GM12878 (cell line): ENCODE data around the gene UBE2O. TPM values are rescaled to one million over a fixed set of nuclear protein-coding genes. Genes with fewer than 3 reads are reported as not detected.

ENCODE experiments used
- ATAC-seq: fragments of 200-7000 bp; cut with Tn5 transposase; 3 replicates; pipeline ENCODE4 v1.9.1; 2020; ENCODE audit warnings: mild to moderate bottlenecking, moderate library complexity
- BruUV-seq: library from RNA; stranded (reverse); fragments of 400-500 nt; replicated peaks from 2 replicates; lab custom pipeline; 2021; lab: Mats Ljungman, UMichigan
- CTCF ChIA-PET: fragments of 300-600 bp; sonication (Branson Sonifier 250); formaldehyde crosslinking; extraction: SDS; loops from one replicate; lab custom pipeline; 2021; ENCODE audit warnings: inconsistent platforms; lab: Yijun Ruan, JAX
- POLR2A ChIA-PET: fragments of 350-600 bp; formaldehyde crosslinking; extraction: SDS; loops from one replicate; lab custom pipeline; 2021; ENCODE audit warnings: inconsistent platforms; lab: Charles Lee
- RAD21 ChIA-PET: fragments of 300-600 bp; sonication (Branson Sonifier 250); formaldehyde crosslinking; loops from one replicate; lab custom pipeline; 2023; ENCODE audit warnings: antibody characterized with exemption; ENCODE audit not compliant: unreplicated experiment; lab: Charles Lee
- SMC1A ChIA-PET: fragments of 300-600 bp; sonication (Branson Sonifier 250); formaldehyde crosslinking; loops from one replicate; lab custom pipeline; 2023; ENCODE audit not compliant: unreplicated experiment, uncharacterized antibody; lab: Charles Lee
- DNase-seq: peaks from one replicate; pipeline ENCODE4 v3.0.0-alpha.2; 2011; ENCODE audit warnings: low read depth, low spot score
- FAIRE-seq: peaks from 3 replicates; lab custom pipeline; 2011; peaks lifted over from hg19 to GRCh38; lab: Jason Lieb, UNC
- H2AFZ ChIP-seq: 2 replicates; pipeline ENCODE4 v1.6.0; 2011; ENCODE audit warnings: low read depth, low read length, control low read depth; ENCODE audit not compliant: control insufficient read depth
- H3K27ac ChIP-seq: 2 replicates; pipeline ENCODE4 v1.5.1; 2011; ENCODE audit warnings: control low read depth; ENCODE audit not compliant: control insufficient read depth, insufficient read depth
- H3K27me3 ChIP-seq, 2 experiments: replicated peaks in 1 of 2; 2 replicates each; pipeline versions ENCODE4 v1.6.0 to v1.6.1; 2011; ENCODE audit warnings: low read length in 1 of 2; ENCODE audit not compliant: control insufficient read depth in 2 of 2, insufficient read depth in 2 of 2
- H3K36me3 ChIP-seq, 2 experiments: 2 replicates each; pipeline ENCODE4 v1.5.1; 2011; ENCODE audit warnings: low read length in 1 of 2; ENCODE audit not compliant: control insufficient read depth in 2 of 2, insufficient read depth in 2 of 2
- H3K4me1 ChIP-seq: 2 replicates; pipeline ENCODE4 v1.6.1; 2011; ENCODE audit warnings: mild to moderate bottlenecking, low read length, moderate library complexity, mixed read lengths; ENCODE audit not compliant: control insufficient read depth, insufficient read depth
- H3K4me2 ChIP-seq: 2 replicates; pipeline ENCODE4 v1.6.0; 2011; ENCODE audit warnings: control low read depth; ENCODE audit not compliant: control insufficient read depth, insufficient read depth
- H3K4me3 ChIP-seq: fragments of 200-600 bp; sonication (generic); 2 replicates; pipeline ENCODE4 v1.5.1; 2016
- H3K79me2 ChIP-seq: 2 replicates; pipeline ENCODE4 v1.6.0; 2011; ENCODE audit warnings: low read length; ENCODE audit not compliant: control insufficient read depth, insufficient read depth
- H3K9ac ChIP-seq: 2 replicates; pipeline ENCODE4 v1.8.0; 2011; ENCODE audit warnings: low read length, control low read depth, mixed read lengths; ENCODE audit not compliant: control insufficient read depth, insufficient read depth
- H3K9me3 ChIP-seq: replicated peaks from 3 replicates; pipeline ENCODE4 v1.5.1; 2011; ENCODE audit warnings: mild to moderate bottlenecking, low read length; ENCODE audit not compliant: control insufficient read depth, insufficient read depth
- H4K20me1 ChIP-seq: 2 replicates; pipeline ENCODE4 v1.6.0; 2011; ENCODE audit not compliant: control insufficient read depth, insufficient read depth
- CBFB ChIP-seq: IDR thresholded peaks from 2 replicates; pipeline ENCODE4 v1.6.1; 2016; ENCODE audit warnings: antibody characterized with exemption, low read depth
- IKZF1 ChIP-seq: fragments of 450-650 bp; conservative IDR thresholded peaks from 2 replicates; pipeline ENCODE4 v1.6.1; 2017; ENCODE audit warnings: antibody characterized with exemption, mild to moderate bottlenecking
- RUNX3 ChIP-seq: IDR thresholded peaks from 2 replicates; pipeline ENCODE4 v1.6.1; 2012; ENCODE audit warnings: low read length, inconsistent platforms
- SPI1 ChIP-seq: IDR thresholded peaks from 2 replicates; pipeline ENCODE4 v1.6.1; 2011; ENCODE audit warnings: low read depth, mild to moderate bottlenecking, low read length, moderate library complexity, borderline replicate concordance; ENCODE audit not compliant: insufficient read depth
- ZNF217 ChIP-seq: fragments of 450-650 bp; IDR thresholded peaks from 2 replicates; pipeline ENCODE4 v1.6.1; 2017; ENCODE audit warnings: antibody characterized with exemption, mild to moderate bottlenecking
- WGBS: methylation state at CpG from one replicate; pipeline ENCODE4 v1.1.6; 2016; ENCODE audit warnings: low lambda C conversion rate; ENCODE audit not compliant: insufficient replicate concordance, insufficient coverage; ENCODE audit errors: missing lambda C conversion rate; 5-methylcytosine and 5-hydroxymethylcytosine counted together
- in situ Hi-C: fragments of 300-500 bp; cut with MboI; formaldehyde crosslinking; loops from 9 replicates; pipeline ENCODE4 v1.14.3; 2018; ENCODE audit warnings: mixed read lengths
- intact Hi-C: fragments of 100-400 bp; cut with micrococcal nuclease; formaldehyde crosslinking; loops from one replicate; pipeline ENCODE4 v1.14.2; 2022; ENCODE audit not compliant: unreplicated experiment
- polyA plus RNA-seq, 11 experiments: library from polyadenylated mRNA; depleted of rRNA in 4 of 11; unstranded in 6 of 11; stranded (reverse) in 5 of 11; fragments of >200 nt; fragmentation: Nextera tagmentation in 4 of 11; fragmentation: Illumina TruSeq in 1 of 11; extraction: Ambion mirVana in 4 of 11; extraction: Trizol in 1 of 11; gene quantifications; 1 replicate in 1 of 11; 2 replicates in 10 of 11; pipeline versions ENCODE4 v1.2.1 to v1.2.3, GENCODE V29; 2011 to 2016; ENCODE audit warnings: inconsistent platforms in 2 of 11, missing spikeins in 2 of 11, low read depth in 1 of 11
- total RNA-seq, 4 experiments: library from RNA; depleted of rRNA in 3 of 4; stranded (reverse); fragments of >200 nt in 3 of 4; fragmentation: Illumina TruSeq in 1 of 4; extraction: Trizol in 1 of 4; gene quantifications; 2 replicates each; pipeline versions ENCODE4 v1.2.1 to v1.2.3, GENCODE V29; 2013 to 2021
- TF ChIP-seq, protein P1 (sequence below): fragments of 450-650 bp; IDR thresholded peaks from 2 replicates; pipeline ENCODE4 v1.6.1; 2017; ENCODE audit warnings: mild to moderate bottlenecking, moderate library complexity

The UBE2O gene
- total and polyA plus RNA-seq, 10 of the 15 experiments (the other 5 are each of a cell fraction or from before 2014, with no cell fraction given) = 2.1 to 39.0 (median 14.1) TPM

DNA sequence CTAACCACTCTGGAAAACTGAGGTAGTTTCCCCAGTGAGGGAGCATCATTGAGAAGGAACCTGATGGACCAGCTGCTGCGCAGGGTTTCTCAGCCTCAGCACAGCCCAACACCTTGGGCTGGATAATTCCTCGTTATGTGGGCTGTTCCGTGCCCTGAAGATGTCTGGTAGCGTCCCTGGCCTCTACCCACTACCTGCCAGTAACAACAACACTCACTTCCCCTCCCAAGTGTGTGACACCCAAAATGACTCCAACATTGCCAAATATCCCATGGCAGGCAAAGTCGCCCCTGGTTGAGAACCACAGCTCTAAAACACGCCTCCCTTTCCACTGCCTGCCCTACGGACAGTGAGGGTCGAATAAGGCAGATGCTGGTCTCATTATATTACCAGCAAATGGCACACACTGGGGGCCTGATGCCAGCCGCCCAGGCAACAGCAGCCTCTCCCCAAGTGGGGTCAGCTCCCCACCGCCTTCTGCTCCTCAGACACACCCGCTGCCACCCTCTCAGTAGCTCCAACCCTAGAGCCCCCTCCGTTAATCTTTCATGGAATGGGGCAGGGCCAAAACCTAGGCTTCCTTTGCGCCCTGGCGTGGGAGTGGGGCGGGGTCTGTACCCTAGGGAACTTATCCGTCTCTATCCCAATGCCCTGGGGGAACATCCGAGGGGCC lies 47.3 kb upstream of the UBE2O start:
- Histone ChIP-seq H3K79me2 (peaks cover 54% of the 10 kb centered on the region), H3K9me3 (no peaks in the 10 kb centered on the region), H3K27me3 (no peaks in the 10 kb centered on the region), H3K4me1 (peaks cover 48% of the 10 kb centered on the region), H3K4me2 (peak overlapping the region; percentile 88), H3K4me3 (peak overlapping the region; percentile 96), H2AFZ (no peak overlapping the region), H3K9ac (peak overlapping the region; percentile 81), H4K20me1 (no peaks in the 10 kb centered on the region), H3K27ac (peak overlapping the region; percentile 86), H3K36me3 (no peaks in the 10 kb centered on the region; a peak in 2 of 4 replicates)
- POLR2A ChIA-PET = interaction anchor here (1.0 to 9.0 kb wide), 8 partner anchors 8 to 55 kb away, joined by 3 to 101 read pairs (median 8); partner anchors contain the start of gene AANAT
- in situ Hi-C loops (no loop called here), intact Hi-C loops (no loop called here)
- RAD21 ChIA-PET = interaction anchor here (1.2 to 5.4 kb wide), 5 partner anchors 10 to 51 kb away, joined by 3 to 34 read pairs (median 5); partner anchors contain the start of gene AANAT
- SMC1A ChIA-PET = interaction anchor here (0.9 to 8.7 kb wide), 3 partner anchors 15 to 73 kb away, joined by 3 to 115 read pairs (median 15); partner anchors contain the start of gene AANAT
- FAIRE-seq (no peak), DNase-seq (no peak), ATAC-seq (peak; percentile 5)
- TF ChIP-seq SPI1 = peak; percentile 56; the same call in 1 of the 2 replicates
- no peak for TF ChIP-seq CBFB
- TF ChIP-seq, protein P1, sequence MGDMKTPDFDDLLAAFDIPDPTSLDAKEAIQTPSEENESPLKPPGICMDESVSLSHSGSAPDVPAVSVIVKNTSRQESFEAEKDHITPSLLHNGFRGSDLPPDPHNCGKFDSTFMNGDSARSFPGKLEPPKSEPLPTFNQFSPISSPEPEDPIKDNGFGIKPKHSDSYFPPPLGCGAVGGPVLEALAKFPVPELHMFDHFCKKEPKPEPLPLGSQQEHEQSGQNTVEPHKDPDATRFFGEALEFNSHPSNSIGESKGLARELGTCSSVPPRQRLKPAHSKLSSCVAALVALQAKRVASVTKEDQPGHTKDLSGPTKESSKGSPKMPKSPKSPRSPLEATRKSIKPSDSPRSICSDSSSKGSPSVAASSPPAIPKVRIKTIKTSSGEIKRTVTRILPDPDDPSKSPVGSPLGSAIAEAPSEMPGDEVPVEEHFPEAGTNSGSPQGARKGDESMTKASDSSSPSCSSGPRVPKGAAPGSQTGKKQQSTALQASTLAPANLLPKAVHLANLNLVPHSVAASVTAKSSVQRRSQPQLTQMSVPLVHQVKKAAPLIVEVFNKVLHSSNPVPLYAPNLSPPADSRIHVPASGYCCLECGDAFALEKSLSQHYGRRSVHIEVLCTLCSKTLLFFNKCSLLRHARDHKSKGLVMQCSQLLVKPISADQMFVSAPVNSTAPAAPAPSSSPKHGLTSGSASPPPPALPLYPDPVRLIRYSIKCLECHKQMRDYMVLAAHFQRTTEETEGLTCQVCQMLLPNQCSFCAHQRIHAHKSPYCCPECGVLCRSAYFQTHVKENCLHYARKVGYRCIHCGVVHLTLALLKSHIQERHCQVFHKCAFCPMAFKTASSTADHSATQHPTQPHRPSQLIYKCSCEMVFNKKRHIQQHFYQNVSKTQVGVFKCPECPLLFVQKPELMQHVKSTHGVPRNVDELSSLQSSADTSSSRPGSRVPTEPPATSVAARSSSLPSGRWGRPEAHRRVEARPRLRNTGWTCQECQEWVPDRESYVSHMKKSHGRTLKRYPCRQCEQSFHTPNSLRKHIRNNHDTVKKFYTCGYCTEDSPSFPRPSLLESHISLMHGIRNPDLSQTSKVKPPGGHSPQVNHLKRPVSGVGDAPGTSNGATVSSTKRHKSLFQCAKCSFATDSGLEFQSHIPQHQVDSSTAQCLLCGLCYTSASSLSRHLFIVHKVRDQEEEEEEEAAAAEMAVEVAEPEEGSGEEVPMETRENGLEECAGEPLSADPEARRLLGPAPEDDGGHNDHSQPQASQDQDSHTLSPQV = no peak
- 0 out of 2 replicates have a peak, but pooled peaks have one; percentile 8 for TF ChIP-seq RUNX3
- TF ChIP-seq ZNF217 = no peak
- 0 out of 2 replicates have a peak, but pooled peaks have one; percentile 12 for TF ChIP-seq IKZF1
- BruUV-seq = no TSS peak
- CTCF ChIA-PET = interaction anchor here (0.6 to 3.1 kb wide), 7 partner anchors 10 to 124 kb away, joined by 3 to 15 read pairs (median 4); partner anchors contain the start of gene AANAT
- 1% methylated on average over 17 of the region's 17 CpGs for WGBS
